ENCODE measurements around the gene RAN. TPM values are rescaled to one million over a fixed set of nuclear protein-coding genes. Genes with fewer than 3 reads are reported as not detected.

RAN gene
- total and polyA plus RNA-seq, 8 donors = 52.4 to 352 (median 198) TPM

DNA sequence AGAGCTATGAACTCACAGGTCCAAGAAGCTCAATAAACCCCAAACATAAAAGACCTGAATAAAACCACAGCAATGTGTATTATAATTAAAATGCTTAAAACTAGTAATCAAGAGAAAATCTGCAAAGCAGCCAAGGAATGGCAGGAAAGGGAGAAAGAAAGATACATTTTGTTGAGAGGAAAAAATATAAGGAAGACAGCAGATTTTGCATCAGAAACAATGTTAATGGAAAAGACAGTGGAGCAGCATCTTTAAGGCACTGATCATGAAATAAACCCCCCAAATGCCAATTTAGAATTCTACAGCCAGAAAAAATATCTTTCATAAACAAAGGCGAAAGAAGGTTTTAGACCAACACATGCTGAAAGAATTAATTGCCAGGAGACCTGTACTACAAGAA is 39.3 kb downstream of the RAN start:
- peaks cover 0 to 16% (median 8%) of the 10 kb centered on the region in 4 donors for H3K9me3 ChIP-seq
- no peak overlapping the region for H3K27ac ChIP-seq
- 0 to 47% (median 45%) methylated on average over 1 of the region's 1 CpG for WGBS, 5 donors
- H3K36me3 ChIP-seq = no peaks in the 10 kb centered on the region
- no peak for TF ChIP-seq POLR2A (IDR thresholded peaks at IDR 0.05)
- no peak for TF ChIP-seq POLR2AphosphoS5 (IDR thresholded peaks at IDR 0.05)
- no peak for TF ChIP-seq CTCF (IDR thresholded peaks at IDR 0.05)
- no peak for TF ChIP-seq EP300 (IDR thresholded peaks at IDR 0.05)
- DNase-seq = no peak
- H3K27me3 ChIP-seq = peaks cover 0 to 28% (median 8%) of the 10 kb centered on the region in 3 donors
- H3K4me3 ChIP-seq = no peak overlapping the region
- intact Hi-C loops (cut with DNase I; ENCODE audit: low total_unique reads) = loop anchor here (10.0 kb wide), 1 partner anchor 224 kb away; no protein-coding TSS in a partner anchor
- H3K4me1 ChIP-seq = peaks cover 0 to 5% (median under 1%) of the 10 kb centered on the region in 4 donors

- intact Hi-C loops (cut with DNase I; ENCODE audit: low total_unique reads) = loop anchor here (10.0 kb wide), 1 partner anchor 223 kb away; no protein-coding TSS in a partner anchor
- Histone ChIP-seq H3K36me3 (no peaks in the 10 kb centered on the region), H3K4me1 (peaks cover 0 to 9% (median 5%) of the 10 kb centered on the region in 4 donors), H3K9me3 (peaks cover 0 to 16% (median 8%) of the 10 kb centered on the region in 4 donors), H3K27ac (no peak overlapping the region), H3K27me3 (peaks cover 0 to 35% (median 9%) of the 10 kb centered on the region in 3 donors), H3K4me3 (no peak overlapping the region)
- no peak for DNase-seq
- TF ChIP-seq POLR2A (IDR thresholded peaks at IDR 0.05) (no peak), CTCF (IDR thresholded peaks at IDR 0.05) (no peak), EP300 (IDR thresholded peaks at IDR 0.05) (no peak), POLR2AphosphoS5 (IDR thresholded peaks at IDR 0.05) (no peak)
Observed at GRCh38 chr12:130911933-130912332, 40.1 kb downstream of the RAN start.

- intact Hi-C loops (cut with DNase I; ENCODE audit: low total_unique reads) = loop anchor here (10.0 kb wide), 1 partner anchor 218 kb away; no protein-coding TSS in a partner anchor
- peak; percentile 54 to 90 for DNase-seq
- no peak overlapping the region for H3K27ac ChIP-seq
- H3K9me3 ChIP-seq = peaks cover 0 to 10% (median 5%) of the 10 kb centered on the region in 4 donors
- peaks cover 0 to 9% (median 5%) of the 10 kb centered on the region in 4 donors for H3K4me1 ChIP-seq
- H3K4me3 ChIP-seq = peak overlapping the region in 2 of 4 donors; percentile 11 to 19
- WGBS, 5 donors = 17 to 22% (median 17%) methylated on average over 36 to 37 of the region's 37 CpGs
- H3K36me3 ChIP-seq = no peaks in the 10 kb centered on the region
- TF ChIP-seq CTCF (IDR thresholded peaks at IDR 0.05) = peak in 5 of 7 experiments; percentile 80 to 88 (median 87)
- no peak for TF ChIP-seq EP300 (IDR thresholded peaks at IDR 0.05)
- peak in 1 of 3 donors; percentile 28 for TF ChIP-seq POLR2AphosphoS5 (IDR thresholded peaks at IDR 0.05)
- TF ChIP-seq POLR2A (IDR thresholded peaks at IDR 0.05) = no peak
- H3K27me3 ChIP-seq = peaks cover 0 to 47% (median 12%) of the 10 kb centered on the region in 3 donors
Observed at GRCh38 chr12:130916241-130916911, 44.5 kb downstream of the RAN start.

GRCh38 chr12:130917607-130918006 is 45.7 kb downstream of the RAN start:
- no peak overlapping the region for H3K27ac ChIP-seq
- intact Hi-C loops (cut with DNase I; ENCODE audit: low total_unique reads) = loop anchor here (10.0 kb wide), 1 partner anchor 217 kb away; no protein-coding TSS in a partner anchor
- TF ChIP-seq EP300 (IDR thresholded peaks at IDR 0.05) (no peak), POLR2A (IDR thresholded peaks at IDR 0.05) (no peak), CTCF (IDR thresholded peaks at IDR 0.05) (no peak), POLR2AphosphoS5 (IDR thresholded peaks at IDR 0.05) (no peak)
- 84 to 91% (median 90%) methylated on average over 13 of the region's 13 CpGs for WGBS, 5 donors
- H3K4me3 ChIP-seq = no peak overlapping the region
- H3K36me3 ChIP-seq = no peaks in the 10 kb centered on the region
- DNase-seq = no peak
- peaks cover 0 to 8% (median 0%) of the 10 kb centered on the region in 4 donors for H3K9me3 ChIP-seq
- H3K4me1 ChIP-seq = peaks cover 0 to 9% (median 5%) of the 10 kb centered on the region in 4 donors
- H3K27me3 ChIP-seq = peaks cover 0 to 57% (median 12%) of the 10 kb centered on the region in 3 donors

All from stomach (tissue), 9 donors.